Mesenchymal stem cell (in vitro differentiated cells and primary cell): ENCODE measurements around the gene MRPL28.

Experiments
- DNase-seq: peaks from one replicate; pipeline ENCODE4 v3.0.0-alpha.2; 2013
- H2AFZ ChIP-seq: one replicate; pipeline ENCODE4 v1.6.1; 2013; ENCODE audit warnings: low read depth, mild to moderate bottlenecking, control low read depth, inconsistent platforms, low read length, moderate library complexity
- H2AK5ac ChIP-seq: 2 replicates; pipeline ENCODE4 v1.6.1; 2013; ENCODE audit warnings: low read length, moderate library complexity, mild to moderate bottlenecking, inconsistent platforms; ENCODE audit not compliant: severe bottlenecking
- H2BK120ac ChIP-seq: one replicate; pipeline ENCODE4 v1.6.1; 2013; ENCODE audit warnings: low read depth, mild to moderate bottlenecking, inconsistent platforms, low read length, moderate library complexity
- H2BK12ac ChIP-seq, 2 experiments: one replicate each; pipeline ENCODE4 v1.6.1; 2013; ENCODE audit warnings: inconsistent platforms in 2 of 2, low read length in 2 of 2, mild to moderate bottlenecking in 2 of 2, moderate library complexity in 2 of 2, control low read depth in 1 of 2
- H2BK15ac ChIP-seq: one replicate; pipeline ENCODE4 v1.6.1; 2013; ENCODE audit warnings: mild to moderate bottlenecking, low read depth, inconsistent platforms; ENCODE audit not compliant: poor library complexity, severe bottlenecking
- H2BK5ac ChIP-seq: 2 replicates; pipeline ENCODE4 v1.6.1; 2013; ENCODE audit warnings: low read depth, mild to moderate bottlenecking, low read length, control low read depth, inconsistent platforms; ENCODE audit not compliant: poor library complexity, severe bottlenecking
- H3K14ac ChIP-seq, 2 experiments: one replicate each; pipeline ENCODE4 v1.6.1; 2013; ENCODE audit warnings: inconsistent platforms in 2 of 2, low read length in 2 of 2, control low read depth in 1 of 2, mild to moderate bottlenecking in 1 of 2, moderate library complexity in 1 of 2
- H3K18ac ChIP-seq, 2 experiments: one replicate each; pipeline ENCODE4 v1.6.1; 2013; ENCODE audit warnings: inconsistent platforms in 2 of 2, low read length in 2 of 2, control low read depth in 1 of 2, low read depth in 1 of 2, mild to moderate bottlenecking in 1 of 2
- H3K23ac ChIP-seq, 2 experiments: one replicate each; pipeline ENCODE4 v1.6.1; 2013; ENCODE audit warnings: inconsistent platforms in 2 of 2, low read length in 2 of 2, mild to moderate bottlenecking in 2 of 2, moderate library complexity in 2 of 2, control low read depth in 1 of 2
- H3K27ac ChIP-seq: 2 replicates; pipeline ENCODE4 v1.5.1; 2013; ENCODE audit warnings: mild to moderate bottlenecking, moderate library complexity, low read length, control low read depth, inconsistent platforms; ENCODE audit not compliant: poor library complexity, severe bottlenecking
- H3K27me3 ChIP-seq, 2 experiments: 2 replicates each; pipeline versions ENCODE4 v1.6.1 to v1.7.0; 2013; ENCODE audit warnings: low read length in 2 of 2, mild to moderate bottlenecking in 2 of 2, moderate library complexity in 2 of 2, control low read depth in 1 of 2, inconsistent platforms in 1 of 2; ENCODE audit not compliant: control insufficient read depth in 1 of 2, insufficient read depth in 1 of 2
- H3K36me3 ChIP-seq, 2 experiments: 2 replicates each; pipeline versions ENCODE4 v1.6.1 to v1.7.0; 2013; ENCODE audit warnings: low read length in 2 of 2, control low read depth in 1 of 2, inconsistent platforms in 1 of 2, low read depth in 1 of 2, mild to moderate bottlenecking in 1 of 2; ENCODE audit not compliant: insufficient read depth in 2 of 2, control insufficient read depth in 1 of 2
- H3K4ac ChIP-seq, 2 experiments: one replicate each; pipeline ENCODE4 v1.6.1; 2013; ENCODE audit warnings: inconsistent platforms in 2 of 2, low read length in 2 of 2, mild to moderate bottlenecking in 2 of 2, moderate library complexity in 2 of 2, control low read depth in 1 of 2, low read depth in 1 of 2
- H3K4me1 ChIP-seq: 2 replicates; pipeline ENCODE4 v1.6.1; 2013; ENCODE audit warnings: low read depth, low read length, control low read depth; ENCODE audit not compliant: control insufficient read depth, insufficient read depth
- H3K4me2 ChIP-seq: 2 replicates; pipeline ENCODE4 v1.6.1; 2013; ENCODE audit warnings: low read length, mild to moderate bottlenecking, inconsistent platforms; ENCODE audit not compliant: poor library complexity, severe bottlenecking
- H3K4me3 ChIP-seq, 2 experiments: 2 replicates each; pipeline versions ENCODE4 v1.5.1 to v1.7.0; 2013; ENCODE audit warnings: low read length in 2 of 2, mild to moderate bottlenecking in 2 of 2, control low read depth in 1 of 2, low read depth in 1 of 2; ENCODE audit not compliant: insufficient read depth in 1 of 2
- H3K79me1 ChIP-seq: replicated peaks from 2 replicates; pipeline ENCODE4 v1.6.1; 2013; ENCODE audit warnings: mild to moderate bottlenecking, control low read depth, low read length, inconsistent platforms; ENCODE audit not compliant: poor library complexity, severe bottlenecking
- H3K9ac ChIP-seq: 2 replicates; pipeline ENCODE4 v1.7.0; 2013; ENCODE audit warnings: mild to moderate bottlenecking, low read length, moderate library complexity
- H3K9me3 ChIP-seq: 2 replicates; pipeline ENCODE4 v1.7.0; 2013; ENCODE audit warnings: mild to moderate bottlenecking, low read length; ENCODE audit not compliant: control insufficient read depth
- H4K8ac ChIP-seq: one replicate; pipeline ENCODE4 v1.6.1; 2013; ENCODE audit warnings: inconsistent platforms, mild to moderate bottlenecking, low read length, moderate library complexity
- H4K91ac ChIP-seq: one replicate; pipeline ENCODE4 v1.6.1; 2013; ENCODE audit warnings: mild to moderate bottlenecking, low read length, inconsistent platforms
- WGBS: methylation state at CpG from one replicate; pipeline ENCODE4 v1.1.7; 2013; ENCODE audit warnings: mixed read lengths; 5-methylcytosine and 5-hydroxymethylcytosine counted together

MRPL28 gene

DNA sequence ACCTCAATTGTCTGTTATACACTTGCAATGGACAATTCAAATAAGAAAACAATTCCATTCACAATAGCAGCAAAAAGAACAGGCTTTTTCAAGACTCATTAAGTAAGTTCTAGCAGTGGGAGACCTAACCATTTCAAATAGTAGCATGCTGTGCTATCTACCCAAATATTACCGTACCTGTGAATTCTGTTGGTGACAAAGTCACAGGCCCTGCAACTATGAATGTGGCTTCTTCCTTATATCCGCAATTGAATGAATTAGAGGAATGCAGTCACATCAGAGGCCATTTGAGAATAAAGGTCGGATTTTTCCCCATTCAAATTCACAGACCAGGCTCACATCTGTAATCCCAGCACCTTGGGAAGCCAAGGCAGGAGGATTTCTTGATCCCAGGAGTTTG is 25.9 kb upstream of the MRPL28 start:
- peak overlapping the region; percentile 17 for H3K4me2 ChIP-seq
- WGBS: 50% methylated on average over 3 of the region's 3 CpGs
- no peaks in the 10 kb centered on the region for H3K27me3 ChIP-seq
- no peak overlapping the region for H3K14ac ChIP-seq
- peaks cover 29% of the 10 kb centered on the region for H3K4me1 ChIP-seq
- H2AK5ac ChIP-seq: no peak overlapping the region
- H2BK120ac ChIP-seq: no peak overlapping the region
- H3K4ac ChIP-seq: no peak overlapping the region
- peak overlapping the region; percentile 18 for H2AFZ ChIP-seq
- peak overlapping the region; percentile 80 for H3K9ac ChIP-seq
- no peak overlapping the region for H2BK12ac ChIP-seq
- H3K36me3 ChIP-seq: peaks cover 15 to 23% of the 10 kb centered on the region in 2 experiments
- H3K18ac ChIP-seq: no peak overlapping the region
- peaks cover 6% of the 10 kb centered on the region for H3K79me1 ChIP-seq
- no peaks in the 10 kb centered on the region for H3K9me3 ChIP-seq
- peak overlapping the region; percentile 9 for H3K27ac ChIP-seq
- no peak overlapping the region for H2BK5ac ChIP-seq
- peak overlapping the region in 1 of 2 experiments; percentile 85 for H3K4me3 ChIP-seq
- no peak overlapping the region for H4K91ac ChIP-seq
- H4K8ac ChIP-seq: no peak overlapping the region
- no peak overlapping the region for H3K23ac ChIP-seq
- H2BK15ac ChIP-seq: no peak overlapping the region
- no peak for DNase-seq

DNA sequence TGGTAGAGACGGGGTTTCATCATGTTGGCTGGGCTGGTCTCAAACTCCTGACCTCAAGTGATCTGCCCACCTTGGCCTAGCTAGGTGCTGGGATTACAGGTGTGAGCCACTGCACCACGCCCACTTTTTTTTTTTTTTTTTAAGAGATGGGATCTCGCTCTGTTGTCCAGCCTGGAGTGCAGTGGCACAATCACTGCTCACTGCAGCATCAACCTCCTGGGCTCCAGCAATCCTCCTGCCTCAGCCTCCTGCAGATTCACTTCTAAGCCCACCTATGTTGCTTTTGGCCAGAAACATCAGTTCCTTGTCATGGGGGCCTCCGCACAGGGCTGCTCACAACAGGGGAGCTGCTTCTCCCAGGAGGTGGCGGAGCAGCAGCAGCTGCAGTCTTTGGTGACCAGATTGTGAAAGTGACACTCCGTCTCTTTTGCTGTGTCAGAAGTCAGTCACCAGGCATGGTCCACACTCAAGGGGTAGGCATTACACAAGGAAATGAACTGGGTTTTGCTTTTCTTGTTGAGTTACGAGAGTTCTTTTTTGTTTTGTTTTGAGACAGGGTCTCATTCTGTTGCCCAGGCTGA is 22.2 kb upstream of the MRPL28 start:
- Histone ChIP-seq H2BK120ac (no peak overlapping the region), H2BK15ac (no peak overlapping the region), H3K23ac (no peak overlapping the region), H2AFZ (no peak overlapping the region), H3K27me3 (no peaks in the 10 kb centered on the region), H3K4me2 (no peak overlapping the region), H3K36me3 (no peaks in the 10 kb centered on the region), H3K4me1 (peaks cover 4% of the 10 kb centered on the region), H3K79me1 (no peaks in the 10 kb centered on the region), H3K14ac (no peak overlapping the region), H3K4ac (no peak overlapping the region), H4K8ac (no peak overlapping the region), H2BK5ac (no peak overlapping the region), H3K27ac (no peak overlapping the region), H3K4me3 (no peak overlapping the region), H3K18ac (no peak overlapping the region), H2AK5ac (no peak overlapping the region), H3K9me3 (no peaks in the 10 kb centered on the region), H3K9ac (no peak overlapping the region), H2BK12ac (no peak overlapping the region), H4K91ac (no peak overlapping the region)
- 97% methylated on average over 7 of the region's 7 CpGs for WGBS
- DNase-seq: no peak

DNA sequence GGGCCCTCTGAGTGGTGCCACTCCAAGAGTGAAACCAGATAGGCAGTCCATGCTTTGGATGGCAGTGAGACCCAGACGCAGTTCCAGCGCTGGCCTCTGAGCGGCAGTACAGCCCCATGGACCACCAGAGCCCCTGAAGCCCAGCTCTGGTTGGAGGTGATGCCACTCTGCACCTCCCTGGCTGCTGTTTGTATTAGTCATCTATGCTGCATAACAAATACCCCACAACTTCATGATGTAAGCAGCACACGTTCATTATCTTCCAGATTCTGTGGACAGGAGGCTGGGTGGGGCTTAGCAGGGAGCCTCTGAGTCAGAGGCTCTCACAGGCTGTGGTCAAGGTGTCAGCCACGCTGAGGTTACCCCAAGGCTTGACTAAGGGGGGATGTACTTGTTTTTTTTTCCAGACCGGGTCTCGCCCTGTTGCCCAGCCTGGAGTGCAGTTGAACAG is 21.6 kb upstream of the MRPL28 start:
- H3K4me1 ChIP-seq: peaks cover 4% of the 10 kb centered on the region
- H4K8ac ChIP-seq: no peak overlapping the region
- H3K18ac ChIP-seq: no peak overlapping the region
- H3K27ac ChIP-seq: no peak overlapping the region
- H2AK5ac ChIP-seq: no peak overlapping the region
- no peaks in the 10 kb centered on the region for H3K36me3 ChIP-seq
- H3K14ac ChIP-seq: no peak overlapping the region
- H4K91ac ChIP-seq: no peak overlapping the region
- no peak overlapping the region for H3K4me3 ChIP-seq
- no peak overlapping the region for H2AFZ ChIP-seq
- no peak overlapping the region for H3K9ac ChIP-seq
- H3K79me1 ChIP-seq: no peaks in the 10 kb centered on the region
- no peak overlapping the region for H2BK5ac ChIP-seq
- no peak overlapping the region for H2BK15ac ChIP-seq
- no peak overlapping the region for H2BK120ac ChIP-seq
- H3K9me3 ChIP-seq: no peaks in the 10 kb centered on the region
- no peak overlapping the region for H3K4me2 ChIP-seq
- WGBS: 59% methylated on average over 7 of the region's 7 CpGs
- H3K4ac ChIP-seq: no peak overlapping the region
- no peaks in the 10 kb centered on the region for H3K27me3 ChIP-seq
- DNase-seq: peak; percentile 81
- no peak overlapping the region for H3K23ac ChIP-seq
- peak overlapping the region in 1 of 2 experiments; percentile 43 for H2BK12ac ChIP-seq

DNA sequence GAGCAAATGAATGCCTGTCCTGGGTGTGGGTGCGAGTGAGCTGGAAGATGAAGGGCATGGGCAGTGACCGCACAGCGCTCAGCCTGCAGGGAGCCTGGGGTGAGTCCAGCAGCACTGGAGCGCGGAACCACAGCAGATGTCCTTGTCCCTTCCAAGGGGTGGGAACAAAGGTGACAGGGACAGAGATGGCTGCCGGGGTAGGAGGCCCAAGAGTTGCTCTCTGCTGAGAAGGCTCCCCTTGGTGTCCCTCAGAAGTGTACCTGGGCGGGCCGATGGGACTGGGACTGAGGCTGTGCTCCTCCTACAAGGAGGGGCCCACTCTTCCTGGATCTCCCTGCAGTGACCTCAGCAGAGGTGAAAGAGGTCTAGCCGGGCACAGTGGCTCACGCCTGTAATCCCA is 19.0 kb upstream of the MRPL28 start:
- 91% methylated on average over 10 of the region's 10 CpGs for WGBS

More for the DNA sequence above, 19.0 kb upstream of the MRPL28 start:
- Histone ChIP-seq H3K18ac (peak overlapping the region; percentile 54 to 86), H2BK15ac (peak overlapping the region; percentile 93), H2AFZ (no peak overlapping the region), H2BK12ac (peak overlapping the region; percentile 27 to 92), H3K27me3 (no peaks in the 10 kb centered on the region), H3K9me3 (no peaks in the 10 kb centered on the region), H4K8ac (peak overlapping the region; percentile 76), H3K4me2 (no peak overlapping the region), H3K4me1 (no peaks in the 10 kb centered on the region), H2BK120ac (no peak overlapping the region), H3K4ac (no peak overlapping the region), H3K79me1 (no peaks in the 10 kb centered on the region), H3K36me3 (no peaks in the 10 kb centered on the region), H3K14ac (peak overlapping the region in 1 of 2 experiments; percentile 6), H4K91ac (peak overlapping the region; percentile 92), H2AK5ac (no peak overlapping the region), H3K23ac (no peak overlapping the region), H3K4me3 (no peak overlapping the region), H3K9ac (no peak overlapping the region), H2BK5ac (no peak overlapping the region), H3K27ac (no peak overlapping the region)
- no peak for DNase-seq
